Ishikawa (cell line): Measurements from ENCODE around the gene MYO18A.

Source experiments
- CEBPB ChIP-seq: IDR thresholded peaks from 2 replicates; pipeline ENCODE4 v1.6.1; 2012
- CREB1 ChIP-seq: IDR thresholded peaks from 2 replicates; pipeline ENCODE4 v1.6.1; 2012; ENCODE audit warnings: low read depth
- EGR1 ChIP-seq: IDR thresholded peaks from 2 replicates; pipeline ENCODE4 v1.6.1; 2012
- EP300 ChIP-seq: IDR thresholded peaks from 2 replicates; pipeline ENCODE4 v1.6.1; 2012; ENCODE audit warnings: borderline replicate concordance
- FOXM1 ChIP-seq: IDR thresholded peaks from 2 replicates; pipeline ENCODE4 v1.6.1; 2012; ENCODE audit warnings: low read depth, borderline replicate concordance
- NFIC ChIP-seq: IDR thresholded peaks from 2 replicates; pipeline ENCODE4 v1.6.1; 2012
- RAD21 ChIP-seq: IDR thresholded peaks from 2 replicates; pipeline ENCODE4 v1.6.1; 2012; ENCODE audit warnings: low read depth
- REST ChIP-seq: IDR thresholded peaks from 2 replicates; pipeline ENCODE4 v1.6.1; 2012; ENCODE audit warnings: low read depth, mild to moderate bottlenecking
- TAF1 ChIP-seq: IDR thresholded peaks from 2 replicates; pipeline ENCODE4 v1.6.1; 2012; ENCODE audit warnings: low read depth, mild to moderate bottlenecking
- TCF12 ChIP-seq: IDR thresholded peaks from 2 replicates; pipeline ENCODE4 v1.6.1; 2012; ENCODE audit warnings: low read depth
- TEAD4 ChIP-seq: IDR thresholded peaks from 2 replicates; pipeline ENCODE4 v1.6.1; 2012
- USF1 ChIP-seq: IDR thresholded peaks from 2 replicates; pipeline ENCODE4 v1.6.1; 2012
- YY1 ChIP-seq: IDR thresholded peaks from 2 replicates; pipeline ENCODE4 v1.6.1; 2012; ENCODE audit warnings: low read depth
- TF ChIP-seq, protein P1 (sequence below): IDR thresholded peaks from 2 replicates; pipeline ENCODE4 v1.6.1; 2012

GRCh38 chr17:29110372-29110757, 69.8 kb downstream of the MYO18A start:
- TF ChIP-seq, protein P1, sequence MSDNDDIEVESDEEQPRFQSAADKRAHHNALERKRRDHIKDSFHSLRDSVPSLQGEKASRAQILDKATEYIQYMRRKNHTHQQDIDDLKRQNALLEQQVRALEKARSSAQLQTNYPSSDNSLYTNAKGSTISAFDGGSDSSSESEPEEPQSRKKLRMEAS, result no peak
- no peak for TF ChIP-seq EGR1
- TF ChIP-seq CEBPB, result no peak
- no peak for TF ChIP-seq REST
- no peak for TF ChIP-seq RAD21
- no peak for TF ChIP-seq TAF1
- TF ChIP-seq TEAD4, result no peak
- TF ChIP-seq USF1, result no peak
- no peak for TF ChIP-seq TCF12
- no peak for TF ChIP-seq YY1
- TF ChIP-seq EP300, result no peak
- no peak for TF ChIP-seq CREB1
- TF ChIP-seq FOXM1, result no peak
- TF ChIP-seq NFIC, result no peak
